Stimulated activated CD8-positive, alpha-beta memory T cell treated with anti-CD3 and anti-CD28 coated beads, Interleukin-12 subunit alpha, Interleukin-12 subunit beta, amount 100 ng/mL, for 24 hours (primary cell): ENCODE results near the gene CHAC2.
"Not testable (repeated sequence)": the region's sequence is repeated elsewhere in the genome, so short reads cannot be mapped to it uniquely, and the experiment has no call there.

Experiments
- DNase-seq: peaks from one replicate; pipeline ENCODE4 v3.0.0-alpha.2; 2020; ENCODE audit errors: extremely low read depth

The CHAC2 gene

DNA sequence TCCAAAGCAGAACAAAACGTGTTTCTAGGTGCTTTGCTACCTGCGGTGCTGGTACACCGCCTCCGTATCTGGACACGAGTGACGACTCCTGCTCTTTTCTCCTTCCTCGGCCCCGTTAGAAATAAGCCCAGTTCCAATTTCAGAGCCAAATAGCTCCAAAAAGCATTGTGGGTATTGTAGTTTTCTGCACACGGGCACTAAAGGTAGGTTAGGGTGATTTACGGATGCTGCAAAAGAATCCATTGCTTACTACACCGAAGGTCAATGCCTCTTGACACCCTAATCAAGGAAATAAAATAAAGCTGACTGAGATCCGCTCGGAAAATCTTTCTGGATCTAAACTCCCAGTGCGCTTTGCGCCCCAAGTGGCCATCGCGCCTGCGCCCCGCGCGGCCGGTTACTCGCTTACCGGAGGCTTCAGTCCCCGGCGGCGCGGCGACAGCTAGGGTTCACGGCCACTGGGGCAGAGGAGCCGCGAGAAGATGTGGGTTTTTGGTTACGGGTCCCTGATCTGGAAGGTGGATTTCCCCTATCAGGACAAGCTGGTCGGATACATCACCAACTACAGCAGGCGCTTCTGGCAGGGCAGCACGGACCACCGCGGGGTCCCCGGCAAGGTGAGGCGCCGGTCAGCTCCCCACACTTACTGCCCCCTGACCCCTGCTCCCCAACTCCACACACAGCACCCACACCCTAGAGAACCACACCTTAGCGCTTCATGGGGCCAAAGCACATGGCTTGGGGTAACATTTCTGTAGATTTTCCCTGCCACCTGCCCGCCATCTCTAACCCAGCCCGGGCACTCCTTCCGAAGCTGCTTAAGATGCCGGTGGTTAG, at the start of gene CHAC2:
TSS of gene CHAC2 (plus strand) at position 400 of the 837 bp plus-strand sequence. CDS start at position 483, 83 bp downstream.
- DNase-seq, result peak; percentile 78

DNA sequence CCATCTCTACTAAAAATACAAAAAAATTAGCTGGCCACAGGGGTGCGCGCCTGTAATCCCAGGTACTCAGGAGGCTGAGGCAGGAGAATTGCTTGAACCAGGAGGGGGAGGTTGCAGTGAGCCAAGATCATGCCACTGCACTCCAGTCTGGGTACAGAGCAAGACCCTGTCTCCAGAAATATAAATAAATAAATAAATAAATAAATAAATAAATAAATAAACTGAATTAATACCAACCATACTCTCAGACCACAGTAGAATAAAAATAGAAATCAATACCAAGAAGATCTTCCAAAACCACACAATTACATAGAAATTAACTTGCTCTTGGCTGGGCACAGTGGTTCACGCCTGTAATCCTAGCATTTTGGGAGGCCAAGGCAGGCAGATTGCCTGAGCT, 46.7 kb upstream of the CHAC2 start:
- not testable (repeated sequence) for DNase-seq

DNA sequence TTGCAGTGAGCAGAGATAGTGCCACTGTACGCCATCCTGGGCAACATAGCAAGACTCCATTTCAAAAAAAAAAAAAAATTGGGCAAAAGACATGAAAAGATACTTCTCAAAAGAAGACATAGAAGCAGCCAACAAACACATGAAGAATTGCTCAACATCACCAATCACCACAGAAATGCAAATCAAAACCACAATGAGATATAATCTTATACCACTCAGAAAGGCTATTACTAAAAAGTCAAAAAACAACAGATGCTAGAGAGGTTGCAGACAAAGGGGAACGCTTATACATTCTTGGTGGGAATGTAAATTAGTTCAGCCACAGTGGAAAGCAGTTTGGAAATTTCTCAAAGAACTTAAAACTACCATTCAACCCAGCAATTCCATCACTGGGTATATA, 43.1 kb upstream of the CHAC2 start:
- no peak for DNase-seq

DNA sequence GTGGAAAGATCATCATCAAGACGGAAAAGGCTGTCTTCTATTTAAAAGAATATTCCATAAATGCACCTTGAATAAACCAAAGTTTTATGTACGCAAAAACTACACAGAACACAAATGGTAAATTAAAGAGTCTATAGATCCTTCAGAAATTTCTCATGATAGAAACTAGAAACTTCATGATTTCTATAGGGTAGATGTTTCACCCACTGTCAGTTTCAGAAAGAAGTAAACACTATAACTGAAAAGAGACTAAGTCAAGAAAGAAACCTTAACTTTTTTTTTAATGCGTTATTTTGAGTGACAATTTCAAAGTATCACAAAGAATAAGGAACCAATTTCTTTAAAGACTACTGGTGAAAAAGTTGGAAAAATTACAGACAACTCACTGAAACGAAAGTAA, 41.9 kb upstream of the CHAC2 start:
- no peak for DNase-seq

DNA sequence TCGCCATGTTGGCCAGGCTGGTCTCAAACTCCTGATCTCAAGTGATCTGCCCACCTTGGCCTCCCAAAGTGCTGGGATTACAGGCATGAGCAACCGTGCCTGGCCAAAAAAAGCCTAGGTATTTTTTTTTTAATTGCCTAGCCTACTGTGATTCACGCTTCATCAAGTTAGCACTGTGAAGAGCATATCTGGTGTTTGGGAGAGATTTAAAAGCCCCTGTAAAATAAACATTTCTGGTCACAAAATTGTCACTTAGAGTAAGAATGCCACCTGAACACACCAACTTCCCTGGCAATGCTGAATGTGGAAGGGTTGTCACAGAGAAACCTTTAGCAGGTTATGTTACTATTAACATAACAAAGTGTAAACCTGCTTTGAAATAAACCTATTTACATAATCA, 39.7 kb upstream of the CHAC2 start:
- DNase-seq, result no peak

DNA sequence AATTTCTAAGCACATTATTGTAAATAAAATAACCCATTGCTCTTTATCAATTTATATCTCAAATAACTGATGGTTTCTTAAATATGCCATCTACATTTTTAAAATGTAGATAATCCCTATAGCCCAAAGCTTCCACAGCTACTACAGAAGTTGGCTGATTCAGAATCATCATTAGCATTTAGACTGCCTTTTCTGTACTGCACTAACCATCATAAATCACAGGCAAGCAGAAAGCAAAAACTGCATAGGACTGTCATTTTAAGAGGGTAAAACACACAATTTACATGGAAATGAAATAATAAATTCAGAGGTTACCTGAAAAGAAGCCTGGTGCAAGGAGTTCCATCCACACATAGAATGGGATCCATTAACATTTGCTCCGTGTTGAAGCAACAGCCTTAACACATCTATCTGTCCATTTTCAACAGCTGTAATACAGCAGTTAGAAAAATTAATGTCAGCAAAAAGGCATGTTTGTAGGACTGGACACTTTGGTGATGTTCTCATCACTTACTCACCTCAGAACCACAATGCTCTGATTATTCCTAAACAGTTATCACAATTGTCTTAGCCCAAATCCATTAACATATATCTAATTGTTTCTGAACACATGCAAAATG, 38.4 kb upstream of the CHAC2 start:
- no peak for DNase-seq

DNA sequence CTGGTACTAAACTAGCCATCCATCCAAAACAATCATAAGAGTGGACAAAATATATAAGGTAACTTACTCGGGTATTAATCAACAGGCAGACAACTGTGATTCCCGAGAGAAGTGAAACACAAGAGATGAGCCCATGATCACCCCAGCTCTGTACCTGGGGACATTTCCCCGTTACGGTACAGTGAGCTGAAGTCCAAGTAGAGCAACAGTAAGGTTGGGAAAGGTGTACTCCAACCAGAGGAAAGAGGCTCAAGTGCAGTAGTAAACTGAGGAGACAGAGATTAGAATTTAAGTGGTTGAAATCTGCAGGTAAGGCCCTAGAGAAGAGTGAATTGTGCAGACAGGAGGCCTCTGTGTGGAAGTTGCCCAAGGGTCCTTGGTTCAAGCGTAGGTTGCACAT, 30.5 kb upstream of the CHAC2 start:
- DNase-seq, result no peak

DNA sequence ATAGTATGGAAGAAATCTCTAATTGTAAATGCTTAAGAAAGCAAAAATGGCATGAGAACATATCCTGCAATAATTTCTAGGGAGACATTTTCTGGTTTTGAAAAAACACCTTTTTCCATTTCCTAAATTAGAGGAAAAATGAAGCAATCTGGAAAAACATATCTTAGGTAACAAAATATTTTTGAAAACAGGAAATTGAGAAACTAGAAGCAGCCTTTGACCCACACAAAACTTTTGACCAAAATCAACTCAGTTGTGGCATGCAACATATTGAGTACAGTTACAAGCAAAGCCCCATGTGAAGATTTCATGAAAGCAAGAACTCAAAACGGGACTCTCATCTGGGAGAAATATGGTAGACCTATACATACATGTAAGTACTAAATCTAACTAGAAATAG, 28.6 kb upstream of the CHAC2 start:
- DNase-seq, result no peak

DNA sequence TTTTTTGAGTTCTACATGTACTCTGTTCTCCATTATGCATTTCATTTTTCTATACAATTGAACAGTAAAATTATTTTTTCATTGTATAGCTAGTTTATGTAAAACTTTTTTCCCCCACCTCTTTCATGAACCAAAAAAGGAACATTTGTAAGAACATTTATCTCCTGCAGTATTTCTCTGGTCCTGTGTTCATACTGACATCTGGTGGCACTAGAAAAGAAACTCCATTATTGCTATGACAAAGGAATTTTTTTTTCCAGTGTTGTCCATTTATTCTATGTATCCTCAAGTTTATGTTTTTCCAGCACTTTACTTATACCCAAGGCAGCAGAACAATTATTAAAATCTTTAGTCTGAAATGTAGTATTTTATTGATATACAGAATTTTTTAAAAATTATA, 27.4 kb upstream of the CHAC2 start:
- DNase-seq, result no peak

DNA sequence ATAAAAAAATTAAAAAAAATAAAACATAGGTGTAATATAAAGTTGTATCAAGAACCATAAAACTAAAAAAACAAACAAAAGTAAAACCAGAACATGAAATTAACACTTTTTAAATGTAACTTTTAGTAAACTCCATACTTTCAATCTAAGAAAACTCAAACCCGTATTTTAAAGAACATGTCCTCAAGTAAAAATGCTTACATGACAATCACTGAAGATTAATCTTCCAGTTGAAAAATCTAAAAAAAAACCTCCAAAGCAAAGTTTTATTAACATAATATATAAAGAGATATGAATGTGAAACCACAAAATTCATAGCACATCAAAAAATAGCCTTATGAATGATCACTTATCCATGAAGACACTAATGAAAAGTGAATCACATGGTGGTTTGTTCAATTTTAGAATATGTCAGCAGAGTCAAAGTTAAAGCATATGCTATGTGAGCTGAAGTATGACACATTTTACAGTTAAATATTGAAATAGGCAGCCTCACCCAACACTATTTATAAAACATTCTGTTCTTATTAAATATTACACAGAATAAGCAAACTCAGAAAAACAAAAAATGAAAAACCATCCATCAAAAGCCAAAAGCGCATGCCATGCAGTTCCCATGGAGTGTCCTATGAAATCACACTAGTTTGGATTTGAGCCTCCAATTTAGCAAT, 23.1 kb upstream of the CHAC2 start:
- no peak for DNase-seq

DNA sequence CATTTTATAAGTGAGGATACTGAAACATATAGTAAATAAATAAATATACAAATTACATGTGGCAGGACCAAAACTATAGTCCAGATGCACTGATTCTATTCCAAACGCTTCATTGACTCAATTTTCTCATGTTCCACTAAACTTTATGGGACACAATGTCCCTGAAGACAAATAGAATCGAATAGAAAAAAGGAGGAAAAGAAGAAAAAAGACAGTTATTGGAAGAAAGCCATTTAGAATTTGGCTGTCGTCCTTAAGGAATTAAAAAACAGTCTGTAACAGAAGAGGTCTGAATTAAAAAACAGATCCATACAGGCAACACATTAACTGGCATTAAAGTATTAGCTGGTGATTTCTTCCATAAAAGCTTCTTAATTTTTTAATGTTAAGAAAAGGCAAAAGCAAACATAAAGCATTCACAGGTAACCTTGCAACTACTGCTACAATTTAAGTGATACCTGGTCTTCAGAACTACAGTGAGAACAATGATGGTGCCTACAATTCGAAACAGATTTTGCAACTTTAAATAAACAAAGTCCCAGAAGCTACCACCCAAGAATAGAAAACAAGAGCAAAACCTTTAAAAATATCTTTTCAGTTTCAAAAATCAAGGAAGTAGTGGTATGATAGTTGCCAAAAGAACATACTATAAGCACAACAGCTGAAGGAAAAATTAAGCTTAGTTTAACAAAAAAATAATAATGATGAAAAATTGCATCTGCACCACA, 17.4 kb upstream of the CHAC2 start:
- no peak for DNase-seq

DNA sequence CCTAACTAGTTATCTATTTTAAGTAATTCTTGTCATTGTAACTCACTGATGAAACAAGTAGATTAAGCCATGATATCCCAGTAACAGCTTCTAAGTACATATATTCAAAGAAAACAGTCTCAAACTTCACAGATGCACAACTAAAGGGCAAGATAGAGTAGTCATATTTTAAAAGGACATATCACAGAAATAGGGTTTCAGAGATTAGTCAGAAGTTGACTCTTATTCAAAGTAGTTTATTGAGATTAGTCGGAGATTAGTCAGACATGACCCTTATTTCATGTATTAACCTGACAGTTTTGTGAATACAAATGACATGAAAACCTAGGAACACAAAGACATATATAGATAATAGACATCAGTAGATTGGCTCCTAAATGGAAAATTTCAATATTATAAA, 15.9 kb upstream of the CHAC2 start:
- no peak for DNase-seq

DNA sequence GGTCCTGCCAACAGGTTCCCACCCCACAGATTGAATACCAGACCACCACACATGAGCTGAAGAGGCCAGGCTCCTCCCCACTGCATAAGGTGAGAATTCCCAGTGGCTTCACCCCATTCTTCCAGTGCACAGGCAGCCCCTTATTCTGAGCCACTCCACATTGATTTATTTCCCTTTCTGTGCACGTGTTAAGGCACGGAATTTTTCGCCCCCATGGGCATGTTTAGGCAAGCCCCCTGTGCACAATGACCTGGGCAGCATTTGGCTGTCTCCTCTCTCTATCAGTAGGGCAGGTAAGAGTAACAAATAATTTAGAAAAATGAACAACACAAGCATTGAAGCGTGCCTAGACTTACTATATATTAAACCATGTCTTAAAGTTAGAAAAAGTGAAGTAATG, 15.2 kb upstream of the CHAC2 start:
- DNase-seq, result no peak

DNA sequence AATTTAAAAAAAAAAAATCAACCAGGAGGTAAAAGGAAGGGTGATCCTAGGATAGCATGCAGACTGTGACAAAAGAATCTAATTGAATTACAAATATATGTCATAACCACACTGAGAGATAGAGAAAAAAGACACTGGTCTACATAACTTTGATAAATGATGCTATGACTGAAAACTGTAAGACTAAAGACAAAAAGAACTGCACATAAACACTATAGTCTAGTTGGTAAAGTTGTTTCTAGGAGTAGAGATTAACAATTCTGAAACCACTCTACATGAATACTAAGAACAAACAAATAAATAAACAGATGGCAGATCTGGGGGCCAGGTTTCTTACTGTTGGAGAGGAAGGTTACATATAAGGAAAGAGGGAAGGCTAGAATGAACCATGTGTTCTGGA, 14.6 kb upstream of the CHAC2 start:
- no peak for DNase-seq

DNA sequence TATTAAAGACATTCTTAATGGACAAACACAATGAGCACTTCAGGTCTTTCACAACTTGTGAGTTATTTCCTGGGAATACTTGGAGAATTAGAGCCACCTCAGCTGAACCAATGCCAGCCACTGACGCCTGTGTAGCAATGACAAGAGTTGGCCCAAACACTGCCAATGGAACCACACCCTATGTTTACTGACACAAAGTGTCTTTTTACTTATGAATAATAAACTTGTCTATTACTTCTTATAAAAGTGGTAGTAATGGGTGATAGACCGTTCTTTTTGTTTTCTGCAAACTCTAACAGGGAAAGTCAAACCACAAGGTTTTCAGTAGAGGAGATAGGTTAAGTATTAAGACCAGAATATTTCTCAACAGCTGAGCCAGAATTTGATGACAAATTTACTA, 12.5 kb upstream of the CHAC2 start:
- no peak for DNase-seq

DNA sequence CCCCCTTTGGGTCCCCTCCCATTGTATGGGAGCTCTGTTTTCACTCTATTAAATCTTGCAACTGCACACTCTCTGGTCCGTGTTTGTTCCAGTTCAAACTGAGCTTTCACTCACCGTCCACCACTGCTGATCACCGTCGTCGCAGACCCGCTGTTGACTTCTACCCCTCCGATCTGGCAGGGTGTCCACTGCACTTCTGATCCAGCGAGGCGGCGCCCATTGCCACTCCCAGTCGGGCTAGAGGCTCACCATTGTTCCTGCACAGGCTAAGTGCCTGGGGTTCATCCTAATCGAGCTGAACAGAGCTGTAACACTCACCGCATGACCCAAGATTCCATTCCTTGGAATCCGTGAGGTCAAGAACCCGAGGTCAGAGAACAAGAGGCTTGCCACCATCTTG, 11.0 kb upstream of the CHAC2 start:
- no peak for DNase-seq

DNA sequence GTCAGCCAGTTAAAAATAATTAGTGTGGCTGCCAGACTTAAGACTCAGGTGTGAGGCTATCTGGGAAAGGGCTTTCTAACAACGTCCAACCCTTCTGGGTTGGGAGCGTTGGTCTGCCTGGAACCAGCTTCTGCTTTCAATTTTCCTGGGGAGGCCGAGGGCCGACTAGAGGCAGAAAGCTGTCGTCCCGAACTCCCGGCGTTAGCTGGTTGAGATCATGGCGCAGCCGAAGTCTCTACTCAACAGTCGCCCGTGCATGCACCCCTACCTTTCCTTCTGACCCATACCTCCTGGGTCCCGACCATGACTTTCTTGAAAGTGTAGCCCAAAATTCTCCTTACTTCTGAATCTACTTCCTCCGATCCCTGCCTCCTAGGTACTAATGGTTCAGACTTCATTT, 10.4 kb upstream of the CHAC2 start:
- DNase-seq, result not testable (repeated sequence)

DNA sequence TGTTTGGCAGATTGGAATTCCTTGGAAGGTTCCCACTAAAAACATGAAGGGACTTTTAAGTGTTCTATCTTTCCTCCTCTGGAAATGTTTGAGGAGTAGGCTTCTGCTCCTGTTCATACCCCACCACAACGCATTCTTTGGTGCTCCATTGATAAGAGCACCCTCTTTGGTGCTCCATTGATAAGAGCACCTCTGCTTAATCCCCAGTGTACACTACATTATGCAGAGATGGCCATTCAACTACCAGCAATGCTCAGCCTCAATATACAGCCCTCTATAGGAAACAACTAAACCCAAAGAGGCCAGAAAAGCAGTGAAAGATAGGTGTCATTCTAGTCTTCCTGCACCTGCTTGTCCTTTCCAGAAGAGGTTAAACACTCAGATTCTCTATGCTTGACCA, 1.8 kb upstream of the CHAC2 start:
- DNase-seq, result no peak

DNA sequence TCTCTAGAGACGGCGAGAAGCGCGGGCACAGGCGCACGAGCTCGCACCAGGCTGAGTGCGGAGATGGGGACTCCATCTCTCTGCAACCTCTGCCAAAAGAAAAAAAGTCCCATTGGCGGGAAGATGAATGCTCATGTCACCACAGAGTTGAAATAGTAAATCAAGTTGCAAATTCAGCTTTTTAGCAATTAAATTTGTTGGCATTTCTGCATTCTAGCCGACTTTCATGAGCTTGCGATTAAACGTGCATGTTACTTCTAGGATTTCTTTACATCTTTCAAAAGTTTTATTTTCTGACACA, 588 bp downstream of the CHAC2 start:
- DNase-seq, result no peak

DNA sequence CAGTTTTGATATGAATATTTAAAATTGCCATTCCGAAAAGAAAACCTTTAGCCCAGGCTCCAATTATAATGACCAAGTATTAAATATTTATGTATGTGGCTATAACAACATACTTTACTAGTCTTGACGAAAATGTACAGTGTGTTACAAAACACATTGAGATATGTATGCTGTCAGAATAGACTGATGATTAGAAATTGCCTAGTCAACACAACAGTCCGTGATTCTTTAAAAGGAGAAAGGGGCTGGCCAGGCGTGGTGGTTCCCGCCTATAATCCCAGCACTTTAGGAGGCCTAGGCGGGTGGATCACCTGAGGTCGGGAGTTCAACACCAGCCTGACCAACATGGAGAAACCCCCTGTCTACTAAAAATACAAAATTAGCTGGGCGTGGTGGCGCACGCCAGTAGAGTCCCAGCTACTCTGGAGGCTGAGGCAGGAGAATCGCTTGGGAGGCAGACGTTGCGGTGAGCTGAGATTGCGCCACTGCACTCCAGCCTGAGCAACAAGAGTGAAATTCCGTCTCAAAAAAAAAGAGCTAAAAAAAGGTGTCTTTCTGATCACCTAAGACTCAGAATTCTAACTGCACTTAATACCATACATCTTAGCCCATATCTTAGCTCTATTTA, 1.8 kb downstream of the CHAC2 start:
- DNase-seq, result no peak

DNA sequence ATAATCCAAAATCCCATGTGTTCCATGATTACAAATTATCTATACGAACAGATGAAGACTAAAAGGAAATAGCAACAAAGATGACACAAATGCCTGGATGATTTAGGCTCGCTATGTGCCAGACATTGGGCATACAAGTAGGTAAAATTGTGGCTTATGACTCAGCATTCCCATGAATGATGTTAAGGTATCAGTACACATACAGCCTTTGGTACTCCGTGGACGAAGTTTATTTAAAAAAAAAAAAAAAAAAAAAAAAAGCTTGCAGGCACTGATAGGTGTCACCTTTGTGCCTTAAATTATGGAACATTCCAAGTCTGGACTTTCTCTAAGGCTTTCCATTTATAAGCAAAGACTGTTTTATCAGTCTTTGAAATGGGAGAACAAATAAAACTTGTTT, 2.7 kb downstream of the CHAC2 start:
- no peak for DNase-seq

DNA sequence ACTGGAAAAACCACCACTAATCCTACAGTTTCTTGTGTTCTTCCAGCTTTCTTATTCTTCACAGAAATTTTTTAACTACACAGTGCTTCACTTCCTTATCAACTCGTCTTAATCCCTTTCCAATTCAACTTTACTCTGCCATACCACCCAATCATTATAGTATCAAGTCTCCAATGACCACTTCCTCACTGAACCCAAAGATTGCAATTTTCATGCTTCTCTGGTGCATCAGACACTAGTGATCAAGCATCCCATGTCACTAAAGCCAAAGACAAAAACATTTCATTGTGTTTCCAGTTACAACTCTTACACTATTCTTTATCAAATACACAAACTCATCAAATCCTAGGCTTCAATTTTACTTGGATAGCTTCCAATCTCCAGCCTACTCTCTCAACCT, 9.5 kb downstream of the CHAC2 start:
- no peak for DNase-seq
